IPS-20b (cell line): Measurements from ENCODE around the gene PIGR.

ENCODE experiments used
- H3K27ac ChIP-seq: one replicate; pipeline ENCODE4 v1.5.1; 2013; ENCODE audit warnings: low read length
- H3K27me3 ChIP-seq: 2 replicates; pipeline ENCODE4 v1.6.1; 2013; ENCODE audit warnings: mild to moderate bottlenecking, low read length, inconsistent platforms; ENCODE audit not compliant: insufficient read depth
- H3K36me3 ChIP-seq: 2 replicates; pipeline ENCODE4 v1.6.1; 2013; ENCODE audit warnings: low read depth, mild to moderate bottlenecking, inconsistent platforms, low read length, moderate library complexity; ENCODE audit not compliant: insufficient read depth
- H3K4me1 ChIP-seq: 2 replicates; pipeline ENCODE4 v1.6.1; 2013; ENCODE audit warnings: mild to moderate bottlenecking, control low read depth, inconsistent platforms, low read length, moderate library complexity; ENCODE audit not compliant: insufficient read depth
- H3K4me3 ChIP-seq: 2 replicates; pipeline ENCODE4 v1.5.1; 2013; ENCODE audit warnings: mild to moderate bottlenecking, low read length, inconsistent platforms
- H3K9ac ChIP-seq: 2 replicates; pipeline ENCODE4 v1.6.1; 2013; ENCODE audit warnings: low read depth, mild to moderate bottlenecking, inconsistent platforms, low read length, moderate library complexity
- H3K9me3 ChIP-seq: 2 replicates; pipeline ENCODE4 v1.6.1; 2013; ENCODE audit warnings: mild to moderate bottlenecking, low read depth, low read length, inconsistent platforms; ENCODE audit not compliant: insufficient read depth

PIGR gene

DNA sequence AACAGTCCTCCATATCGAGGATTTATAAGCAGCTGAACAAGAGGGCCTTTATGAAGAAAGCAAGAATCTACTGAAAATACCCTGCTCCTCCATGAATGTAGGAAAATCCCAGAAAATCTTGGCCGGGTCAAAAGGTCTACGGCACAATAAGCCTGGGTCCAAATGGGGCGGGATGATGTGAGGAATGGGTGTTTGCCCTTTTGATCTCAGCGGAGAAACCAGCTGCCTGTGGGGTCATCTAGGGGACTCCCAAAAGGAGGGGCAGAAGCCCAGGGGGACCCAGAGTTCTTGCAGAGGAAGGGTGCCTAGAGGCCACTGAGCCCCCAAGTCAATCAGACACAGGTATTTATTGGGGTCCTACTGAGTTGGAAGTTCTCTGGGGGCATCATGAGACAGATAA lies 11.4 kb upstream of the PIGR start:
- no peak overlapping the region for H3K27ac ChIP-seq
- no peaks in the 10 kb centered on the region; the same call in 1 of the 2 replicates for H3K27me3 ChIP-seq
- H3K4me3 ChIP-seq = no peak overlapping the region
- no peaks in the 10 kb centered on the region for H3K36me3 ChIP-seq
- no peak overlapping the region for H3K9ac ChIP-seq
- H3K4me1 ChIP-seq = no peaks in the 10 kb centered on the region
- no peaks in the 10 kb centered on the region for H3K9me3 ChIP-seq

DNA sequence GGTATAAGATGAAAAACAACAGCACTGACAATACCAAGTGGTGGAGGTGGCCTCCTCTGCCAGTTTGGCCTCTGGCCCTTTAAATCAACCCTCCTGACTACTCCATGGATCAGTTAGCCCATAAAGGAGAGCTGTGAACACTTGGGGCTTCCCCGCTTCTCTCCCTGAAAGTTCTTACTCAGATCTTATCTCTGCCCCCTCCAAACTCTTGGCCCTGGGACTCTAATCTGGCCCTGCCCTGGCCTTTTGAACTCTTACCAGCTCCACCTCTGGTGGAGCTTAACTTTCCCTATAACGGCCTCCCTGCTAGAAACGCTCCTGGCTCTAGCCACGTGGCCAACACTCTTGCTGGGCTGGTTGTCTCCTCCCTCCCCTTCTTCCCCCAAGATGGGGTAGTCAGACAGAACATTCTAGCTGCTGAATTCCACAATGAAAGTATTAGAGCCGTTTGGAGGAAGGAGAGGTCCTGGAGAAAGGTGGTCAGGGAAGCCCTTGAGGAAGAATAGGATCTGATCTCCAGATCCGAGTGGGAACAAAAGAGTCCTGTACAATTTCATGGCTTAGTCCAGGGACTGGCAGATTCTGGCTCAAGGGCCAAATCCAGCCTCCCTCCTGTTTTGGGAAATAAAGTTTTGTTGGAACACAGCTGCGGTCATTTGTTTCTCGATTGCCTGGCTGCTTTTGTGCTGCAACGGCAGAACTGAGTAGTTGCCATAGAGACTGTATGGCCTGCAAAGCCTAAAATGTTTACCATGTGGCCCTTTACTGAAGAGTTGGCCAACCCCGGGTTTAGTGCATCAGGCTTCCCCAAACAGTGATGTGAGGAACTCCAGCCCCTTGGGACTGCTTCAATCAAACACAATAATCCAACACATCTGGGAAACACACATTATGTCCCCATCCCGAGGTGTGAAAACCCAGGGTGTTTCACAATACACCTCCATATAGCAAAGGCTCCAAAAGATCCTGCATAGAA lies 9.5 kb upstream of the PIGR start:
- H3K4me3 ChIP-seq = no peak overlapping the region
- H3K9ac ChIP-seq = no peak overlapping the region
- H3K4me1 ChIP-seq = no peaks in the 10 kb centered on the region
- H3K9me3 ChIP-seq = no peaks in the 10 kb centered on the region
- H3K36me3 ChIP-seq = no peaks in the 10 kb centered on the region
- no peak overlapping the region for H3K27ac ChIP-seq
- H3K27me3 ChIP-seq = no peaks in the 10 kb centered on the region; the same call in 1 of the 2 replicates

DNA sequence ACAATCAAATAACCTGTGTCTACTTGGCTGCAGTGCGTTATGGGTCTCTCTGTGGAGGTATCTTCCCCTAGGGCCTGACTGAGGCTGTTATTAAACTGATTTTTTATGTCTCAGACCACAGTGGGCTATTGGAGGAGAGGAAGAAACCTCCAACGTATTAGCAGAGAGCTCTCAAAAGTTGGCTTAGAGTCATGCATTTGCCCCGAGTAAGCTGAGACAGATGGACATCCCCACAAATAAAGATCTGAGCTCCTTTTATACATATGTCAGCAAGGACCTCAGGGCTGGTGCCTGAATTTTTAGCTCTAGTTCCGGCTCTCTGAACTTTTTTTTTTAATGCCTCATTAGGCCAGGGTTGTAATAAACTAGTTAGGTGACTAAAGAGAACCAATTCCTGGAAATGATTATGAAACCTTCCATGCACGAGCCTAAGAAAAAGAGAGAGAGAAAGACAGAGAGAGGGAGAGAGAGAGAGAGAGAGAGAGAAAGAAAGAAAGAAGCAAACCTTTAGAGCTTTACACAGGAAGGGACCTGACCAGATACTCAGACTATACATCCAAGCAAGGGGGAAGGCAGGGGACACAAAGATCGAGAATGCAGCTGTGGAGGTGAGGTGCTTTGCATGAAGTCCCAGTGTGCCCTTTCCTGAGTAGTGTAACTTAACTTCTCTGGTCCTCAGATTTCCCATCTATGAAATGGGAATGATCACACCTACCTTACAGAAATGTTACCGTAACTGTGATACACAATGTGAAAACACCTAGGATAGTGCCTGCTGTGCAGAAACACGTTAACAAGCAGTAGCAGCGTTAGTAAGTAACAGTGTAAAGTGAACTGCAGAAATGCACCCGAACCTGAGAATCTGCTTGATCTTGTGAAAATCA lies 8.4 kb upstream of the PIGR start:
- Histone ChIP-seq H3K9ac (no peak overlapping the region), H3K27ac (no peak overlapping the region), H3K4me1 (no peaks in the 10 kb centered on the region), H3K27me3 (no peaks in the 10 kb centered on the region; the same call in 1 of the 2 replicates), H3K9me3 (no peaks in the 10 kb centered on the region), H3K4me3 (no peak overlapping the region), H3K36me3 (no peaks in the 10 kb centered on the region)

DNA sequence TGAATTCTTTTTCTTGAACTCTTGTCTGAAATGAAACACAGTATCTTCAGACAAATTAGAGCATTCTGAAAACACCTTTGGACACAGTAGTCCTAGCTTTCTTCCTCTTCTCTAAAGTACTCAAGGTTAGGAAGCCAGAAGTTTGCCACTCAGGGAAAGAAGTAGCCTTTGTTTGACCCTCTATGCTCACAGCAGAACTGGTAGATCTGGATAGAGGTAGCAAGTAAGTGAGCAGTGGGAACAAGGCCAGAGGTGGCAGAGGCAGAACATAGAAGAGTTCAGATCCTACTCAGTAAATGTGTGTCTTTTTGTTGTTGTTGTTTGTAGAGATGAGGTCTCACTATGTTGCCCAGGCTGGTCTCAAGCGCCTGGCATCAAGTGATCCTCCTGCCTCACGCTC lies 7.4 kb upstream of the PIGR start:
- Histone ChIP-seq H3K36me3 (no peaks in the 10 kb centered on the region), H3K27me3 (no peaks in the 10 kb centered on the region; the same call in 1 of the 2 replicates), H3K4me1 (no peaks in the 10 kb centered on the region), H3K4me3 (no peak overlapping the region), H3K27ac (no peak overlapping the region), H3K9me3 (no peaks in the 10 kb centered on the region), H3K9ac (no peak overlapping the region)

DNA sequence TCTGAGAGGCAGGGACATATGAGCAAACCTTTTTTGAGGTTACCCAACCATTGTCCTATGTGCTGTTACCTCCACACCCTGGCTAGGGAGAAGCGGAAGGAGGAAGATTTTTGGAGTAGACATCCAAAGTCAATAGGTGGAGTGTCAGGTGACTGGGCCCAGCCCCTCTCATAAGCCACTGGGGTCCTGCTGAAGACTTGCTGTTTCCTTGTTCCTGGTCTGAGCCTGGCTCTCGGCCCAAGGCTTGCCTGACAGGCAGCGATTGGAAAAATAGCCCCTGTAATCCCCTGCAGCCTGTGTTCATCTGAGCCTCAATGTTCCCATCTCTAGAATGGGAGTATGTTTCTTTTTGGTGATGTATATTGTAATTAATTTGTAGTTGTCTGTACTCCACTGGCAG lies 6.9 kb upstream of the PIGR start:
- no peak overlapping the region for H3K4me3 ChIP-seq
- H3K9me3 ChIP-seq = no peaks in the 10 kb centered on the region
- no peaks in the 10 kb centered on the region for H3K4me1 ChIP-seq
- H3K27ac ChIP-seq = no peak overlapping the region
- H3K36me3 ChIP-seq = no peaks in the 10 kb centered on the region
- no peaks in the 10 kb centered on the region; the same call in 1 of the 2 replicates for H3K27me3 ChIP-seq
- H3K9ac ChIP-seq = no peak overlapping the region

DNA sequence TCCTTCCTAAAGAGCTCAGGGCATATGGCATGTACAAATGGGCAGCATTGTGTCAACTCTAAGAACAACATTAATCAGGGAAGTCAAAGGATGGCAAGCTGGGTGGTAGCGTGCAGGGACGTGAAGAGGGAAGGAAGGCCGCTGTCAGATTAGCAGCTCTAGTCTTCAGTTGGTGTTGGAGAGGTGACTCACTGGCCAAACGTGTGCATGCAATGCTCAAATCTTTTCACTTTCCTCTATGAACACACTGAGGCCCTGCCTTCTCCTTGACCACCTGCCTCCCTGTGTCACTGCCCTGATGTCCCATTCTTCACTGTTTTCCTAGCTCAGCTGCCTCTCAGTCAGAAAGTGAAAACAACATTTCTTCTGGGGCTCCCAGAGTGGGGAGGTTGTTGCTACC lies 5.9 kb upstream of the PIGR start:
- Histone ChIP-seq H3K27ac (no peak overlapping the region), H3K9ac (no peak overlapping the region), H3K9me3 (no peaks in the 10 kb centered on the region), H3K4me1 (no peaks in the 10 kb centered on the region), H3K4me3 (no peak overlapping the region), H3K36me3 (no peaks in the 10 kb centered on the region), H3K27me3 (no peaks in the 10 kb centered on the region; the same call in 1 of the 2 replicates)

DNA sequence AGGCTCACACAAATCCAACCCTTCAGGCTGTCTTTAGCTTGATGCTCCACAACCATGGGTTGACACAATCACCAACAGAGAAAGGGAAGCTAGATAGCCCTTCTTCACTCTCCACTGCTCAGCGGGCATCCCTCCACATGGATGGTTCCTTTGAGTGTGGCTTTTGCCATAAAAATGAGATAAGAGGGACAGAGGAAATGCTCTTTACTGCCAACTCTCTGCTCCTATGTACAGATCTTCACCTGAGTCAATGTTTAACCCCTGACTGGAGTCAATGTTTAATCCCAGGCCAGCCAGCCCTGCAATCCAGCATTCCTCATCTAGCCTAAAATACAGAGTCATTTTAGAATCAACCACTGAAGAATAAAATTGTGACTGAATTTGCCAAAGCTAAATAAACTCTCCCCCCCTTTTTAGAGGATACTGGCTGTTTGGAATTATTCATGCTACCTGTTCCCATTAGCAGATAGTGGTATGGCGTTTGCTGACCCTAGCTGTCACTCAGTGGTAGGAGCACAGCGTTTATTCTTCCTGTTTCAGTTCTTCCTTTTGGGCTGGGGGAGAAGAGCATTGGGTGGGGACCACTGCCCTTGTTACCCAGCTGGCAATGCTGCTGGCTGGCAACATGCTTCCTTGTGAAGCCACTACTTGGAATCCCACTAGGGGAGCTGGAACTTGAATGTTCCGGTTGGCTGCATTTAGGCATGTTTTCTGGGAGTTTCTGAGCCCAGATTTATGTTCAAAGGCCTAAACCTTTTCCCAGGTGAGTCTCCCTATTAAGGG lies 5.2 kb upstream of the PIGR start:
- H3K27me3 ChIP-seq = no peaks in the 10 kb centered on the region; the same call in 1 of the 2 replicates
- no peaks in the 10 kb centered on the region for H3K4me1 ChIP-seq
- no peaks in the 10 kb centered on the region for H3K9me3 ChIP-seq
- H3K27ac ChIP-seq = no peak overlapping the region
- H3K9ac ChIP-seq = no peak overlapping the region
- no peak overlapping the region for H3K4me3 ChIP-seq
- H3K36me3 ChIP-seq = no peaks in the 10 kb centered on the region

DNA sequence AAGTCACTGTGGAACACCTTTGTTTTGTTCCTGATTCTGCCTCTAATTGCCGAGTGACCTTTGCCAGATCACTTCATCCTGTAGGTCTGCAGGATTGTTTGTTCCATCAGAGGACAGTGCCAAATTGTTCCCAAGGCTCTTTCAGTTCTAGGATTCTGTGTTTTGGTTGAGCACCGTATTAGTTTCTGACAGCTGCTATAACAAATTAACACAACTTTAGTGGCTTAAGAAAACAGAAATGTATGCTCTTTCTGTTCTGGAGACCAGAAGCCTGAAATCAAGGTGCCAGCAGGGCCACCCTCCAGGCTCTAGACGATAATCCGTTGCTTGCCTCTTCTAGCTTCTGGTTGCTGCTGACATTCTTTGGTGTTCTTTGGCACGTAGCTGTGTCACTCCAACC lies 3.4 kb upstream of the PIGR start:
- Histone ChIP-seq H3K4me1 (no peaks in the 10 kb centered on the region), H3K27ac (no peak overlapping the region), H3K9ac (no peak overlapping the region), H3K4me3 (no peak overlapping the region), H3K27me3 (no peaks in the 10 kb centered on the region), H3K36me3 (no peaks in the 10 kb centered on the region), H3K9me3 (no peaks in the 10 kb centered on the region)

DNA sequence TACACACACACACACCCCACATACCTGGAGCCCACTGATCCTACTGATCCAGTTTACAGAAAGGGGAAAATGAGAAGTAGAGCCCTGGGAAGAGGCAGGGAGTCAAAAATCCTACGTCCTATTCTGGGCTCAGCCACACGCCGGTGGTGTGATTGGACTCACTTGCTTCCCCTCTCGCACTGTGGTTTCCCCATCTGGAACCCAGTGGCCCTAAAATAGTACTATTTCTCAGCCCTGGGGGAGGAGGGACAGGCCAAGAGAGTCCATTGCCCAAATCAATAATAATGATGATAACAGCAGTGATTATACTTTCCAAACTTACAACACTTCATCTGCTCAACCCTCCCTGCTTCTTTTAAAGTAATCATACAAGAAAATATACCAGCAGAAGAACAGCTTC lies 2.9 kb upstream of the PIGR start:
- no peak overlapping the region for H3K4me3 ChIP-seq
- no peak overlapping the region for H3K9ac ChIP-seq
- no peak overlapping the region for H3K27ac ChIP-seq
- no peaks in the 10 kb centered on the region for H3K36me3 ChIP-seq
- no peaks in the 10 kb centered on the region for H3K27me3 ChIP-seq
- no peaks in the 10 kb centered on the region for H3K9me3 ChIP-seq
- H3K4me1 ChIP-seq = no peaks in the 10 kb centered on the region

DNA sequence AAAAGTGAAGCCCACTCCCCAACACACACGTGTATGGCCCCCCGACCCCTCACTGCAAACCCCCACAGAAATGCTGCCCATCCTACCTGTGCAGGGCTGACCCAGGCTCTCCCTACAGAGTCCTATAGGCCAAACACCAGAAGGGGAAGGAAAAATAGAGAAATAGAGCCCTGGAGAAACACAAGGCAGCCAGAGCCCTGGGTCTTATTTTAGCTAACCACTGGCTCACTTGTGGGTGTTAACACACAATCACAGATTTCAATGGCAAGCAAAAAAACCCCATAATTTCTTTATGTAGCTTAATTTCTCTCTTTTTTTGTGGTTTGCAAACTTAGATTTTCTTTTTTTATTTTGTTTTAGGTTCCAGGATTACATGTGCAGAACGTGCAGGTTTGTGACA lies 989 bp upstream of the PIGR start:
- Histone ChIP-seq H3K36me3 (no peaks in the 10 kb centered on the region), H3K9ac (no peak overlapping the region), H3K9me3 (no peaks in the 10 kb centered on the region), H3K4me1 (no peaks in the 10 kb centered on the region), H3K4me3 (no peak overlapping the region), H3K27ac (no peak overlapping the region), H3K27me3 (no peaks in the 10 kb centered on the region)

DNA sequence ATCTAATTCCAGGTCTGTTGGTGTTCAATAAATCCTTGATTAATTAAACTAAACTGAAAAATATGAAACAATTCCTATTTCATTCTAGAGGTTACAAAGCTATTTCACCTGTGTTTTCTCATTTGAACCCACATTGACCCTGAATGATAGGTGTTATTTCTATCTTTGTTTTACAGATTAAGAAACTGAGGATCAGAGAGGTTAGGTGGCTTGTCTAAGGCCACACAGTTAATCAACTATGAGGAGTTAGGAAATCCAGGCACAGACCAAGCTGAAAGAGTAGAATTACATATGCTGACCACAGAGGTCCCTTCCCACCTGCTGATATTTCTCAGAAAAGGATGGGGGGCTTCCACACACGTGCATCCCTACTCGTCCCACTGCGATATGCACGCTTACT lies 487 bp downstream of the PIGR start:
- no peak overlapping the region for H3K27ac ChIP-seq
- no peaks in the 10 kb centered on the region for H3K4me1 ChIP-seq
- no peaks in the 10 kb centered on the region for H3K9me3 ChIP-seq
- H3K36me3 ChIP-seq = no peaks in the 10 kb centered on the region
- H3K27me3 ChIP-seq = no peaks in the 10 kb centered on the region
- no peak overlapping the region for H3K4me3 ChIP-seq
- H3K9ac ChIP-seq = no peak overlapping the region
